ENCODE data around the gene UBL4B. TPM values are rescaled to one million over a fixed set of nuclear protein-coding genes. Genes with fewer than 3 reads are reported as not detected.
"Not testable (repeated sequence)": the region's sequence is repeated elsewhere in the genome, so short reads cannot be mapped to it uniquely, and the experiment has no call there.

Gene UBL4B
- total RNA-seq: 0.20 TPM

- no peak for DNase-seq
Measured at GRCh38 chr1:110112143-110112542, at the start of gene UBL4B. Gene UBL4B (plus strand): TSS chr1:110112443. CDS start chr1:110112535, 92 bp downstream.

GRCh38 chr1:110062612-110063011 lies 49.6 kb upstream of the UBL4B start:
- DNase-seq: no peak

GRCh38 chr1:110063781-110064180 lies 48.5 kb upstream of the UBL4B start:
- no peak for DNase-seq

- no peak for DNase-seq
Measured at GRCh38 chr1:110064576-110065337, 47.5 kb upstream of the UBL4B start.

- no peak for DNase-seq
Measured at GRCh38 chr1:110065841-110066240, 46.4 kb upstream of the UBL4B start.

GRCh38 chr1:110067479-110067892 lies 44.8 kb upstream of the UBL4B start:
- no peak for DNase-seq

- no peak for DNase-seq
Measured at GRCh38 chr1:110067893-110068645, 44.2 kb upstream of the UBL4B start.

- DNase-seq: no peak
Measured at GRCh38 chr1:110068646-110069403, 43.4 kb upstream of the UBL4B start.

GRCh38 chr1:110069404-110070281 lies 42.6 kb upstream of the UBL4B start:
- no peak for DNase-seq

GRCh38 chr1:110070282-110070669 lies 42.0 kb upstream of the UBL4B start:
- DNase-seq: no peak

GRCh38 chr1:110070671-110071242 lies 41.5 kb upstream of the UBL4B start, which contains the start of gene ALX3:
Gene ALX3 (minus strand): TSS chr1:110070672. CDS start chr1:110070612, 60 bp downstream.
- no peak for DNase-seq

GRCh38 chr1:110074166-110074565 lies 38.1 kb upstream of the UBL4B start:
- no peak for DNase-seq

- DNase-seq: no peak
Measured at GRCh38 chr1:110076789-110077500, 35.3 kb upstream of the UBL4B start.

- DNase-seq: not testable (repeated sequence)
Measured at GRCh38 chr1:110079995-110080394, 32.2 kb upstream of the UBL4B start.

- no peak for DNase-seq
Measured at GRCh38 chr1:110081061-110081460, 31.2 kb upstream of the UBL4B start.

- no peak for DNase-seq
Measured at GRCh38 chr1:110082477-110082876, 29.8 kb upstream of the UBL4B start.

- DNase-seq: no peak
Measured at GRCh38 chr1:110083061-110083865, 29.0 kb upstream of the UBL4B start.

GRCh38 chr1:110083866-110084226 lies 28.4 kb upstream of the UBL4B start:
- no peak for DNase-seq

GRCh38 chr1:110084227-110085078 lies 27.8 kb upstream of the UBL4B start:
- peak; percentile 34 for DNase-seq

All from skin of body (tissue), 2 donors.